Epidermal melanocyte (primary cell): ENCODE measurements around the gene POLE.
"Not testable (repeated sequence)": the region's sequence is repeated elsewhere in the genome, so short reads cannot be mapped to it uniquely, and the experiment has no call there.

Source experiments
- DNase-seq: peaks from one replicate; pipeline ENCODE4 v3.0.0; 2011; ENCODE audit warnings: low spot score; ENCODE audit not compliant: insufficient read length

Gene POLE

GRCh38 chr12:132717531-132718387 is 30.6 kb upstream of the POLE start:
- peak; percentile 9 for DNase-seq

- no peak for DNase-seq
Measured at GRCh38 chr12:132717011-132717410, 29.9 kb upstream of the POLE start.

GRCh38 chr12:132716356-132716755 is 29.2 kb upstream of the POLE start:
- DNase-seq: peak; percentile 15

- DNase-seq: no peak
Measured at GRCh38 chr12:132715874-132716273, 28.7 kb upstream of the POLE start.

GRCh38 chr12:132713123-132713522 is 26.0 kb upstream of the POLE start:
- no peak for DNase-seq

- DNase-seq: peak; percentile 16
Measured at GRCh38 chr12:132711080-132711843, 24.1 kb upstream of the POLE start.

- DNase-seq: peak; percentile 84
Measured at GRCh38 chr12:132710405-132711079, 23.4 kb upstream of the POLE start, which contains the start of gene PGAM5. TSS of gene PGAM5 (plus strand) at chr12:132710842. CDS start at chr12:132710877, 35 bp downstream.

GRCh38 chr12:132710043-132710404 is 22.9 kb upstream of the POLE start:
- DNase-seq: no peak

GRCh38 chr12:132708150-132708549 is 21.0 kb upstream of the POLE start:
- DNase-seq: peak; percentile 4

- DNase-seq: no peak
Measured at GRCh38 chr12:132707241-132707640, 20.1 kb upstream of the POLE start.

GRCh38 chr12:132703641-132704040 is 16.5 kb upstream of the POLE start:
- no peak for DNase-seq

GRCh38 chr12:132702640-132703039 is 15.5 kb upstream of the POLE start:
- DNase-seq: no peak

GRCh38 chr12:132700212-132700822 is 13.2 kb upstream of the POLE start:
- no peak for DNase-seq

GRCh38 chr12:132698341-132698740 is 11.2 kb upstream of the POLE start:
- no peak for DNase-seq

GRCh38 chr12:132695431-132695830 is 8.3 kb upstream of the POLE start:
- DNase-seq: no peak

GRCh38 chr12:132694888-132695287 is 7.7 kb upstream of the POLE start:
- DNase-seq: not testable (repeated sequence)

- DNase-seq: not testable (repeated sequence)
Measured at GRCh38 chr12:132692030-132692429, 4.9 kb upstream of the POLE start.

GRCh38 chr12:132690112-132690511 is 3.0 kb upstream of the POLE start:
- DNase-seq: no peak

GRCh38 chr12:132689227-132689626 is 2.1 kb upstream of the POLE start:
- DNase-seq: no peak

- DNase-seq: no peak
Measured at GRCh38 chr12:132686825-132687210, 324 bp downstream of the POLE start.

GRCh38 chr12:132685400-132685799 is 1.7 kb downstream of the POLE start:
- no peak for DNase-seq
